Smooth muscle cell of the pulmonary artery (primary cell): ENCODE data around the gene RRAS2. TPM values are rescaled to one million over a fixed set of nuclear protein-coding genes. Genes with fewer than 3 reads are reported as not detected.

ENCODE experiments used
- total RNA-seq: library from RNA; depleted of rRNA; stranded (reverse); fragments of >200 nt; gene quantifications from 2 replicates; pipeline ENCODE4 v1.2.3, GENCODE V29; 2014

Gene RRAS2
- 77.5 and 114 TPM in 2 replicates for total RNA-seq

GRCh38 chr11:14358729-14359439 is at the start of gene RRAS2:
Gene RRAS2, minus strand, starts transcription at chr11:14359183. Its CDS starts 313 bp downstream, at chr11:14358870.

Other genes starting within 250 kb of the RRAS2 start
- 231 and 299 TPM in 2 replicates for gene COPB1, start 140.6 kb upstream of the RRAS2 start, total RNA-seq
- 123 and 129 TPM in 2 replicates for gene PSMA1, start 161.2 kb upstream of the RRAS2 start, total RNA-seq